Embryonic facial prominence (tissue), 1 donor: ENCODE results near the gene SELENOM.
"Not testable (repeated sequence)": the region's sequence is repeated elsewhere in the genome, so short reads cannot be mapped to it uniquely, and the experiment has no call there.

Source experiments
- DNase-seq: peaks from one replicate; pipeline ENCODE4 v3.0.0-alpha.2; 2016; ENCODE audit errors: extremely low spot score

SELENOM gene

DNA sequence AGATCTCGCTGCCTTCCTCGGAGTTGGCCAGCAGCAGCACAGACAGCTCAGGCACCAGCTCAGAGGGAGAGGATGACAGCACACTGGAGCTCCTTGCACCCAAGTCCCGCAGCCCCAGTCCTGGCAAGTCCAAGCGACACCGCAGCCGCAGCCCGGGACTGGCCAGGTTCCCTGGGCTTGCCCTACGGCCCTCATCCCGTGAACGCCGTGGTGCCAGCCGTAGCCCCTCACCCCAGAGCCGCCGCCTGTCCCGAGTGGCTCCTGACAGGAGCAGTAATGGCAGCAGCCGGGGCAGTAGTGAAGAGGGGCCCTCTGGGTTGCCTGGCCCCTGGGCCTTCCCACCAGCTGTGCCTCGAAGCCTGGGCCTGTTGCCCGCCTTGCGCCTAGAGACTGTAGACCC, 26.5 kb upstream of the SELENOM start:
- no peak for DNase-seq

DNA sequence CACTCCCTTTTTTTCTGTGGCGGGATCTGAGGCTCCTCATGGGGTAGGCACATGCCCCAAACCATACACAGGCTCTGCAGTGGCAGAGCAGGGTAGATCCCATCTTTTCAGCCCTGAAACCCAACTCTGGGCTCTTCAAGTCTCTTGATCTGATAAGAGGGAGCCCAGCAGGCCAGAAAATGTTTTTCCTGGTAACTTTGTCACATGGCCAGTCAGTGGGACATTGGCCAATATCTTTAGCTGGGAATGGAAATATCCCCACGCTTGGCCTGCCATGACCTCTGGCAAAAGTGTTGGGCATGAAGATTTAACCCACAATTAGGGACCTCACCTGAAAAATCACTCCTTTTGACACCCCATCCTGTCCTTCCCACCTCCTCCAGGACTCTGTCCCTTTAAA, 23.5 kb upstream of the SELENOM start:
- no peak for DNase-seq

DNA sequence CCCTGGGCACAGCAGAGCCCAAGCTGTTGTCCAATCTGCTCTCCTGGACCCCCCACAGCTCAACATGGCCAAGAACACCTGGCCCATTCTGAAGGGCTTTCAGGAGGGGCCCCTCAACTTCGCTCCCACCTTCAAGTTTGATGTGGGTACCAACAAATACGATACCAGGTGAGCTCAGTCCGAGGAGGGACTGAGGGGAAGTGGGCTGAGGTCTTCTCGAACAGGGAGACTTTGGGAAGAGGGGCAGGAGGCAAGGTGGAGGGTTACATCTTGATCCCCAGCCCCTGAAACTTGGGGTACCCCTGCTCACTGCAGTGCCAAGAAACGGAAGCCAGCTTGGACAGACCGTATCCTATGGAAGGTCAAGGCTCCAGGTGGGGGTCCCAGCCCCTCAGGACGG, 20.8 kb upstream of the SELENOM start:
- no peak for DNase-seq

DNA sequence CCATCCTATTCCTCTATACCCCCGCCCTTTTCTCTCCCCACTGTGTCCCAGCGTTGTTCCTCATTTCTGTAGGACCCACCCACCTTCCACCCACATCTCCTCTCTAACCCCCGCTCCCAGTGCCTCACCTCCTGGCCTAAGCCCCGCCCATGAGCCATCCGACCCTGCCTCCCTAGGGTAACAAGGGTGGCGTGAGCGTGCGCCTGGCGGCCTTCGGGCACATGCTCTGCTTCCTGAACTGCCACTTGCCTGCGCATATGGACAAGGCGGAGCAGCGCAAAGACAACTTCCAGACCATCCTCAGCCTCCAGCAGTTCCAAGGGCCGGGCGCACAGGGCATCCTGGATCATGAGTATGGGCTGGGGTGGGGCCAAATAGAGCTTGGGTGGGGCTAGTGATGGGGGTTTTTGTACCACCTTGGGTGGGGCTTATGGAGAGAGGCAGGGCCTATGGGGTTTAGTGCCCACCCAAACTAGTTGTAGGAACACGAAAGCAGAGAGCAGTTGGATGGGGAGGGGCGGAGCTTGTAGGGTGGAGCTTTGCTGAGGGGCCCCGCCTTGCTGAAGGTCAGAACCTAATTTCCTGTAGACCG, 19.9 kb upstream of the SELENOM start:
- no peak for DNase-seq

DNA sequence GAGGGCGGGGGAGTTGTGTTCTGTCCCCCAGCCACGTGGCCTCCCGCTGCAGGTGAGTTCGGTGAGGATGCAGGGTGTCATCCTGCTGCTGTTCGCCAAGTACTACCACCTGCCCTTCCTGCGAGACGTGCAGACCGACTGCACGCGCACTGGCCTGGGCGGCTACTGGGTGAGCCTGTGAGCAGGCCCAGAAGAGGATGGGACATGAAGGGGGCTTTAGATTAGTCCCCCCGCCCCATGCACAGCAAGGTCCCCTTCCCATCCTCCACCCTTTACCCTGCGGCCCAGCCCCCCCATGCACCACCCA, 19.5 kb upstream of the SELENOM start:
- no peak for DNase-seq

DNA sequence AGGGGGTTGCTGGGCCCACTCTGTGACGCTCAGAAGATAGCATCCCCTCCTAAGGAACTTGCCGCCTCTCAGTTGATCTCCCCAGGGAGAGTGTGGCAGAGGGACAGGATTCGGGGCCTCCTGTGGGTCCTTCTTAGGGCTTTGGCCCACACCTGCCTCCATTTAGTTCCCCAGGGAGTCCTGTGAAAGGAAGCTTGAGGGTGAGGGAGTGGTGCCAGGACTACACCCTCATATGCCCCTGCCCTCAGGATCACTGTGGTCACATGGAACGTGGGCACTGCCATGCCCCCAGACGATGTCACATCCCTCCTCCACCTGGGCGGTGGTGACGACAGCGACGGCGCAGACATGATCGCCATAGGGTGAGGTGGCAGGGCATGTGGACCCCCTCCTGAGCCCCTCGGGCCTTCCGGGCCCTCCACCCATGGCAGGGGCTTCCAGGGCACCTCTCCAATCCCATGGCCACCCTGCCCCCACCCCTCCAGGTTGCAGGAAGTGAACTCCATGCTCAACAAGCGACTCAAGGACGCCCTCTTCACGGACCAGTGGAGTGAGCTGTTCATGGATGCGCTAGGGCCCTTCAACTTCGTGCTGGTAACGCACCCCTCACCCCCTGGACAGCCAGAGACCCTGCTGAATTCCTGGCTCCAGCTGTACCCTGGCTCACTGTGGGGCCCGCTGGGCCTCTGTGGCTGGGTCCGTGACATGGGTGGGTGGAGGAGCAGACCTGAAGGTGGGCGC, 18.9 kb upstream of the SELENOM start:
- no peak for DNase-seq

DNA sequence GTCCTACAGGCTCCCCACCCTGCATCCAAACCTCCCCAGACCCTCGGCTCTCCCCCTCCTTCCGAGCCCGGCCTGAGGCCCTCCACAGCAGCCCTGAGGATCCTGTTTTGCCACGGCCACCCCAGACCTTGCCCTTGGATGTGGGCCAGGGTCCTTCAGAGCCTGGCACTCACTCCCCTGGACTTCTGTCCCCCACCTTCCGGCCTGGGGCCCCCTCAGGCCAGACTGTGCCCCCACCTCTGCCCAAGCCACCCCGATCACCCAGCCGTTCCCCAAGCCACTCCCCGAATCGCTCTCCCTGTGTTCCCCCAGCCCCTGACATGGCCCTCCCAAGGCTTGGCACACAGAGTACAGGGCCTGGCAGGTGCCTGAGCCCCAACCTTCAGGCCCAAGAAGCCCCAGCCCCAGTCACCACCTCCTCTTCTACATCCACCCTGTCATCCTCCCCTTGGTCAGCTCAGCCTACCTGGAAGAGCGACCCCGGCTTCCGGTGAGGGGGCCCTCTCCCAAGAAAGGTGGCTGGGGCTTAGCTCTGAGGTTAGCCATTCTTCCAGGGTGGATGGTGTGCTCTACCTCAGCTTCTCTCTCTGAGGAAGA, 18.3 kb upstream of the SELENOM start:
- DNase-seq: no peak

DNA sequence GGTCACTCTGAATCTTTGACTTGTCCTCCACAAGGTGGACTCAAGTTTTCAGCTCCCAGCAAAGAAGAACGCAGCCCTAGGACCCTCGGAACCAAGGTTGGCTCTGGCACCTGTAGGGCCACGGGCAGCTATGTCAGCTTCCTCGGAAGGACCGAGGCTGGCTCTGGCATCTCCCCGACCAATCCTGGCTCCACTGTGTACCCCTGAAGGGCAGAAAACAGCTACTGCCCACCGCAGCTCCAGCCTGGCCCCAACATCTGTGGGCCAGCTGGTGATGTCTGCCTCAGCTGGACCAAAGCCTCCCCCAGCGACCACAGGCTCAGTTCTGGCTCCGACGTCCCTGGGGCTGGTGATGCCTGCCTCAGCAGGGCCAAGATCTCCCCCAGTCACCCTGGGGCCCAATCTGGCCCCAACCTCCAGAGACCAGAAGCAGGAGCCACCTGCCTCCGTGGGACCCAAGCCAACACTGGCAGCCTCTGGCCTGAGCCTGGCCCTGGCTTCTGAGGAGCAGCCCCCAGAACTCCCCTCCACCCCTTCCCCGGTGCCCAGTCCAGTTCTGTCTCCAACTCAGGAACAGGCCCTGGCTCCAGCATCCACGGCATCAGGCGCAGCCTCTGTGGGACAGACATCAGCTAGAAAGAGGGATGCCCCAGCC, 17.6 kb upstream of the SELENOM start:
- no peak for DNase-seq

DNA sequence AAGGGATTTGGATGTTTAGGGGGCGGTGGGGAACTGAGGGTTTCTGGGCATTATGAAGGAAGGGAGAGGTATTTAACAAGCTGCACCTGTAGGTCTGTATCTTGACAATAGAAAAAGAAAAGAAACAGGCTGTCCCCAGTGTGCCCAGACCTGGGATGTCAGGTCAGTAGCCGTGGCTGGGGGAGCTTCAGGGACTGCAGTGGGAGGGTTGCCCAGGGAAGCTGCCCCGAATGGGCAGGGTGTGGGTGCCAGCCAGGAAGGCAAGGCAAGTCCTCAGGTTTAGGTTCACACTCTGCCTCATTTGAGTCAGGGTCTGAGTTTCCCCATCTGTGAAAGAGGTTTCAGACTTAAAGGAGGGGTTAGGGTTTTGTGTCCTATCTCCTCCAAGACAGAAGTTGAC, 16.9 kb upstream of the SELENOM start:
- no peak for DNase-seq

DNA sequence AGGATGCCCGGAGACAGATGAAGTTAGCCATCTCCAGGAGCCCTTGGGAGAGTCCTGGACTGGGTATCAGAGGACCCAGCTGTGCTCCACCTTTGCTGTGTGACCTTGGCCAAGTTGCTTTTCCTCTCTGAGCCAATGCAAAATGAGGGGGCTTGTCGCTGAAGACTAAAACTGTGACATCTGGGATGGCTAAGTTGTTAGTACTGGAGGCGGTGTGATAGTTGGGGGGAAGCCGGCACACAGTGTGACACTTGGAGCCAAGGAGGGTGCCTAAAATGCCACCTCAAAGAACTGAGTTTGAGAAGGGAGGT, 15.9 kb upstream of the SELENOM start:
- no peak for DNase-seq

DNA sequence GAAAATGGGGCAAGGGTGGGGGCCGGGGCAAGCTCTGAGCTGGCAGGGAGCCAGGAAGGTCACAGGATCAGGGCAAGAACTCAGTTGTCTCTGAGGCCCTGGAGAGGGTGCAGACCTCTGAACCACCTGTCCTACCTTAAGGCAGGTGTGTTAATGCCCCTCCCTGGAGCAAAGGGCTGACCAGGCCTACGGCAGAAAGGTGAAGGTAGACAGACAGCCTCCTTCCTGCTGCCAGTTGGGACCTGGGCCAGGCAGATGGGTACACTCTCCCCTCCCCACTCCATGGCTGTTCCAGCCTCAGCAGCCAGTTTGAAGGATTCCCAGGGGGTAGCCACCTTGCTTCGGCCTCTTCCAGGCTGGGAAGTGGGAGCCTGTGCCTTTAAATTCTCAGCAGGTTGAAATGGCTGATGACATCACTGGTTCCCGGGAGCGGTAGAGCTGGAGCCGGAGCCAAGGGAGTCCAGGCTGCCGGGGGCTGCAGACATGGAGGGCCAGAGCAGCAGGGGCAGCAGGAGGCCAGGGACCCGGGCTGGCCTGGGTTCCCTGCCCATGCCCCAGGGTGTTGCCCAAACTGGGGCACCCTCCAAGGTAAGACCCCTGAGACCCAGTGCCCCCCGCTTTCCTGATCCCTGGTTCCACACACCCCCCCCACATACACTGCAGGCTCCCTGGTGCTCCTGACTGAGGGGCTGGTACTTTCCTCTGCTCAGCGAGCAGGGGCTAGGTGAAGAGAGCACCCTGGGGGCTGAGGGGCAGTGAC, 15.3 kb upstream of the SELENOM start, which contains the start of gene INPP5J:
Gene INPP5J (plus strand): TSS at position 435 of the 760 bp plus-strand sequence. CDS start 49 bp downstream, at position 484.
- DNase-seq: no peak

DNA sequence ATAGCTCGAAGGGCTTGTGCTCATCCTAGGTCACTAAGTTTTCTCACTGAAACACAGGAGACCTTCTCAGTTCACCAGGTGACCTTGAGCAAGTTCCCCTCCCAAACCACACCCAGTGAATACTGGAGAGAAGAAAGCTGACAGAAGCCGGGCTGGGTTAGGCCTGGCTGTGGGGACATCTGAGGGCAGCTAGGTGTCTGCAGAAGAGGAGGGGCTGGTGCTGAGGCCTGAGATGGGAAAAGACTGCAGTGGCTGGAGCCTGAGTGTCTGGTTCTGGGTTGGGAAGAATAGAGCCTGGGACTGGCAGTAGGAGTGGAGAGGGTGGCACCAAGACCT, 14.8 kb upstream of the SELENOM start:
- no peak for DNase-seq

DNA sequence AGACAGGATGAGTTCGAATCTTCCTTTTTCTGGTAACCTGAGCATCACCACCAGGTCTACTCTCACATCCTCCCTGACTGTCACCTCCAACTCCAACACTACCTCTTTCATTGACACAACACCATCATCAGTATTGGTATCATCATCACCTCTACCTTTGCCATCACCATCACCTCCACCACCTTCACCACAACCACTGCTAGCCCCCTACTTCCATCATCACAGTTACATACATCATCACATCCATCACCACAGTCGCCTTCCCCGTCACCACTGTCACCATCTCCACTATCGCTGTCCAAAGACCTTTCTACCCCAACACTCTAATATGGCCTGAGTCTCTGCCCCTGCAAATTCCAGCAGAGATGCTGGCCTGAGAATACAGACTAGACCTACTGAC, 14.0 kb upstream of the SELENOM start:
- no peak for DNase-seq

DNA sequence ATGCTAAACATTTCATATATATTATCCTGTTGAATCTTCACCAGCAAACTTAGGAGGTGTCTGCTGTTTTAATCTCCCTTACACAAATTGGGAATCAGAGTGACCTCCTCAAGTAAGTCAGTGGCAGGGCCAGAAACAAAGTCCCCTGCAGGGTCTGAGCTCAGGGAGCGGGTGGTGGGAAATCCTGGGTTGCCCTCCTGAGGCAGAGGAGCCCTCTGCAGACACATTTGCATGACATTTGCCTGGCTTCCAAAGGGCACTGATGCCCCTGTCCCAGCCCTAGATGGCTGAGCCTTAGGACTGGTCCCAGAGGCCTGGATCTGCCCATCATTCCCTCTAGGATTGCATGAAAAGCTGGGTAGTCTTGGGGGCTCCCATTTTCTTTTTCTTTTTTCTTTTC, 13.3 kb upstream of the SELENOM start:
- DNase-seq: no peak

DNA sequence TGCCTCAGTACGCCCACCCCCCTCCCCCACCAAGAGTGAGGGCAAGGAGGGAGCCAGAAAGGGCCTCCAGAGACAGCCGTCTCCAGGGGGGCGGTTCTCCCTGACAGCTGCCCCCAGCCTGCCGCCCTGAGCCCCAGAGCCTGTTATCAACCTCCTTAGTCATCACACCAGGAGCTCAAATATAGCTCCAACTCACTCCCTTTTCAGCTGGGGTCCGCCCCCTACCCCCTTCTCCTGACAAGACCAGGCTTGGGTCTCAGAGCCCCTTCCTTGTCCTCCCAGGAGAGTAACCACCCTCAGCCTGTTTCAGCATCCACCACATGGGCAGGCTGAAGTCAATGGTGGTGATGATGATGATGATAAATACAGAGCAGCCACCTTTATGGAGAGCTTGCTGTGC, 12.9 kb upstream of the SELENOM start:
- no peak for DNase-seq

DNA sequence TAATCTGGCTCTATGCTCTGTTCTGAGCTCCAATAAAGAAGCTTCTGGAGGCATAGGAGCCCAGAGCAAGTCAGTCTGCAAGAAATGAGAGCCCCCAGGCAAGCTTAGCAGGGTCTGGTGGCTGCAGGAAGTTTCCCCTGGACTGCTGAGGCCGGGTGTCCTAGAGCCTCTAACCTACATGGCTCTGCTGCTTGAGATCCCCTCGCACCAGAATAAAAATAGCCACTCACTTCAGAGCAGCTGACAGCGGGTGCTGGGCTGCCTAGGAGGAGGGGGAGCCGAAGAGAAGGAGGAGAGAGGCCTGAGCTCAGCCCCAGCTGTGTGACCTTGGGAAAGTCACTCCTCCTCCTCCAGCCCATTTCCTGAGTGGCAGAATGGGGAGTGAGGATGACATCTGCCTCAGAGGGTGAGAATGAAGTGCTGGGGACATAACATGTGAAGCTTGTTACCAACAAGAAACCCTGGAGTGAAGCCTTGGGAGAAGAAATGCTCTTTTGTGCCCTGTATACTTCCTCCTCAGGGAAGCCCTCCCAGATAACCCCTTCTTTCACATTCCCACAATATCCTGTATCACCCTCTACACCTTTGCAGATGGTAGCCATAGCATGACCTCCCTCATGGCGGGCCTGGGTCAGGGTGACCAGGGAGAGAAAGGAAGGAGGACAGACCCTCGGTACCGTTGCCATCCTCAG, 11.8 kb upstream of the SELENOM start:
- DNase-seq: no peak

DNA sequence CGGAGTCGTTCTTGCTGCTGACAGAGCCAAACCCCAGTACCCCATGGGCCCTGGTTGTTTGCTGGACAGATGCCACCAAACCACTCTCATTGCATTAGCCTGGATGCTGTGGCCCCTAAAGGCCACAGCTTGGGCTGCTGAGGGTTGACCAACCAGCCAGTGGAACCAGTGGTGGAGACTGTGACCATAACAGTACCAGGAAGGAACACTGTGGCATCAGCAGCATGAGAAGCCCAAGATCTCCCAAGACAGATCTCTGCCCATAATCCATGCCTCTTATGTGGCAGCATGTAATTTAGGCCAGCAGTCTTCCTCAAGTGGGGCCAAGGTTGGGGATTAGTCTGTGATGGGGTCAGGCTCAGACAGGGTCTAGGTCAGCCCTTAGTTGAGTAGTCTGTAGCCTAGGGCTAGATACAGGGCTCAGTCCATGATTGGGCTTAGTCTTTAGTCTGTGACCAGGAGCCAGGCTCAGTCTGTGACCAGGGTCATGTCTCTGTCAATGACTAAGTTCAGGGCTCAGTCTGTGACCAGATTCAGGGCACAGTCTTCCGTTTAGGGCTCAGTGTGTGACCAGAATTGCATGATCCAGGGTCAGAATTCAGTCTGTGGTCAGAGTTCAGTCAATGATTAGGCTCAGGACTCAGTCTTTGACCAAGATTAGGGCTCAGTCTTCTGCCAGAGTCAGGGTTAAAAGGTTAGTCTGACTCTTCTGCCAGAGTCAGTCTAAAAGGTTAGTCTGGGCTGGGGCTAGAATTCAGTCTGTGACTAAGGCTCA, 10.9 kb upstream of the SELENOM start:
- DNase-seq: no peak

DNA sequence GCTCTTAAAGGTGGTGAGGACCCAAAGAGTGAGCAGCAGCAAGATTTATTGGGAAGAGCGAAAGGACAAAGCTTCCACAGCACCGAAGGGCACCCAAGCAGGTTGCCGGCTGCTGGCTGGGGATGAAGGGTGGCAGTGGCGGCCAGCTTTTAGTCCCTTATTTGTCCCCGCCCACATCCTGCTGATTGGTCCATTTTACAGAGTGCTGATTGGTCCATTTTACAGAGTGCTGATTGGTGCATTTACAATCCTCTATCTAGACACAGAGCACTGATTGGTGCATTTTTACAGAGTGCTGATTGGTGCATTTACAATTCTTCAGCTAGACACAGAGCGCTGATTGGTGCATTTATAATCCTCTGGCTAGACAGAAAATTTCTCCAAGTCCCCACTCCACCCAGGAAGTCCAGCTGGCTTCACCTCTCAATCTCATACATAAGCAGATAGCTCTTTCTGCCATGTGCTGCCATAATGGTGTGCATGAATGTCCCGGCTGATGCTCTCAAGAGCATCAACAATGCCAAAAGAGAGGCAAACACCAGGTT, 5.3 kb upstream of the SELENOM start:
- not testable (repeated sequence) for DNase-seq

DNA sequence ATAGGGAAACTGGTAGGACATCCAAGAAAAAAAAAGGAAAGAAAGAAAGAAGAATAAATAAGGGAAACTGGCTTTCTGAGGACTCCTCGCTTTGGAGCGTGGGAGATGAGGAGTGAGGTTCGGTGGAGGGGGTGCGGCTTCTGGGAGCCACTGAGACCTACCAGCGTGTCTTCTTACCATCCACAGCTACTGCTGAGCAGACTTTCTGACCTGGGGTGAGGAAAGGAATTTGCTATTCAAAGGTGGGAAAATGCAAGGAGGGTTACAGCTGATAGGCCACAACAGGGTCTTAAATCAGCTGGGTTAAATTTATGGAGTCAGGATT, 488 bp upstream of the SELENOM start:
- no peak for DNase-seq

DNA sequence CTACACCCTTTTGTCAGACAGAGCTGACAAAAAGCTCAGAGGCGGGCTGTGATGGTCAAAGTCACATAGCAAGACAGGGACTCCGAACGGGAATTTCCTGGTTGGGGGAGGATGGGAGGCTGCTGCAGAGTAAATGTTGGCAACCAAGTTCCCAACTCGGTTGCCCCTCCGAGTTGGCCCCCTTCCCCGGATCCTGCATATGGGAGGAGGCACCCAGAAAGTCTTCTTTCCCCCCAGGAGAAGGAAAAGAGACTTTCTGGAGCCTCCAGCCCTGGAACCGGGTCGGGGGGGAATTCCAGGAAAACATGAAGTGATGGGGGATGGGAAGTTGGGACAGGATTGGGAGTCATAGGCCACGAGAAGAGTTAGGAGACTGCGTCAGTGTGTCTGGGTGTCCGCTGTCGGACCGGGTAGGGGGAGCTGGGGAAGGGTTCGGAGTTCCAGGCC, 614 bp downstream of the SELENOM start:
- DNase-seq: no peak

DNA sequence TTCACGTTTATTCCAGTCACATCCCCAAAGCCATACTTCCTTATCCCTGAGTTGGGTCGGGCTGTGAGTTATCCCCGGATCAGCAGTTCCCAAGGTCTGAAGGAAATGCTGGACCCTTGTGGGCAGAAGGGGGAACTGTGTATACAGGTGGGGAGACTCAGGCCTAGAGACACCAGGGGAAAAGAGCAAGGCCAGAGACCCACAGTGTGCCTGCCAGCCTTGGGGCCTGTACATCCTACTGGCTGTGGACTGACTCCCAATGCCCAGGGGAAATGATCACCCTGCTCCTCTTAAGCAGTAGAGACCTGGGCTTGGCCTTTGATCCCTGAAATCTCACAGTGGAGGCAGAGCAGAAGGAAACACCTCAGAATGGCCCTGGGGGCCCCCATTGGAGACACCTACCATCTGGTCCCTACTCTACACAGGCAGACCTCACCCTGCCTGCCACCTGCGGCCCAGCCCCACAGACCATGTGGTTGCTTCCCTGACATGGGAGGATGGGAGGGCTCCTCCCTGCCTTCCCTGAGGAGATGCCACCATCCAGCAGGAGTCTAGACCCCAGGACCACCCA, 1.3 kb downstream of the SELENOM start:
- no peak for DNase-seq
